Dermis microvascular lymphatic vessel endothelial cell (primary cell): ENCODE data around the gene TPCN2. TPM values are rescaled to one million over a fixed set of nuclear protein-coding genes. Genes with fewer than 3 reads are reported as not detected.
A peak's percentile ranks its signal among the peaks of the same experiment; 100 is the strongest.
"Not testable (repeated sequence)": the region's sequence is repeated elsewhere in the genome, so short reads cannot be mapped to it uniquely, and the experiment has no call there.

Experiments
- DNase-seq, 2 donors: peaks; one replicate each; pipeline versions ENCODE4 v3.0.0 to v3.0.0-alpha.2; 2010; ENCODE audit warnings: low read depth in 2 of 2
- total RNA-seq: library from RNA; depleted of rRNA; stranded (reverse); fragments of >200 nt; gene quantifications from 2 replicates; pipeline ENCODE4 v1.2.1, GENCODE V29; 2014

Gene TPCN2
- 9.1 and 13.7 TPM in 2 replicates for total RNA-seq

GRCh38 chr11:69048694-69049489 is at the start of gene TPCN2:
TSS of gene TPCN2 (plus strand) at chr11:69048932. CDS start at chr11:69048998, 66 bp downstream.
- peak; percentile 88 to 97 for DNase-seq

- no peak for DNase-seq
Observed at GRCh38 chr11:68999093-68999747, 49.5 kb upstream of the TPCN2 start.

GRCh38 chr11:68999748-69000355 is 48.9 kb upstream of the TPCN2 start:
- not testable (repeated sequence) for DNase-seq

- DNase-seq, result no peak
Observed at GRCh38 chr11:69000391-69000790, 48.3 kb upstream of the TPCN2 start.

GRCh38 chr11:69000831-69001242 is 47.9 kb upstream of the TPCN2 start:
- peak; percentile 90 to 93 for DNase-seq

- DNase-seq, result no peak
Observed at GRCh38 chr11:69001243-69002081, 47.3 kb upstream of the TPCN2 start.

- no peak for DNase-seq
Observed at GRCh38 chr11:69002110-69002569, 46.6 kb upstream of the TPCN2 start.

- no peak for DNase-seq
Observed at GRCh38 chr11:69002570-69003231, 46.0 kb upstream of the TPCN2 start.

- no peak for DNase-seq
Observed at GRCh38 chr11:69003301-69003865, 45.3 kb upstream of the TPCN2 start.

GRCh38 chr11:69003866-69004367 is 44.8 kb upstream of the TPCN2 start:
- DNase-seq, result no peak

- no peak for DNase-seq
Observed at GRCh38 chr11:69004411-69005182, 44.1 kb upstream of the TPCN2 start.

GRCh38 chr11:69005183-69005630 is 43.5 kb upstream of the TPCN2 start:
- no peak for DNase-seq

GRCh38 chr11:69005631-69006368 is 42.9 kb upstream of the TPCN2 start:
- no peak for DNase-seq

GRCh38 chr11:69006816-69007215 is 41.9 kb upstream of the TPCN2 start:
- no peak for DNase-seq

- DNase-seq, result no peak
Observed at GRCh38 chr11:69007975-69008381, 40.8 kb upstream of the TPCN2 start.

GRCh38 chr11:69008737-69009440 is 39.8 kb upstream of the TPCN2 start:
- DNase-seq, result peak in 1 of 2 donors; percentile 47

- no peak for DNase-seq
Observed at GRCh38 chr11:69009441-69010211, 39.1 kb upstream of the TPCN2 start.
